Body of pancreas (tissue), 4 donors: ENCODE data around the gene SLC25A2.
"Not testable (repeated sequence)": the region's sequence is repeated elsewhere in the genome, so short reads cannot be mapped to it uniquely, and the experiment has no call there.

Source experiments
- POLR2A ChIP-seq, 3 donors: fragments of 450-650 bp; IDR thresholded peaks; one replicate each; pipeline ENCODE4 v1.6.1; 2016; ENCODE audit warnings: antibody characterized with exemption in 3 of 3, mild to moderate bottlenecking in 2 of 3
- TF ChIP-seq, protein P1 (sequence below), 7 experiments: fragments of 450-650 bp in 4 of 7; fragments of 200-600 bp in 3 of 7; sonication (generic) in 3 of 7; IDR thresholded peaks; one replicate each; pipeline ENCODE4 v1.5.1; 2016 to 2019; ENCODE audit warnings: antibody characterized with exemption in 7 of 7

DNA sequence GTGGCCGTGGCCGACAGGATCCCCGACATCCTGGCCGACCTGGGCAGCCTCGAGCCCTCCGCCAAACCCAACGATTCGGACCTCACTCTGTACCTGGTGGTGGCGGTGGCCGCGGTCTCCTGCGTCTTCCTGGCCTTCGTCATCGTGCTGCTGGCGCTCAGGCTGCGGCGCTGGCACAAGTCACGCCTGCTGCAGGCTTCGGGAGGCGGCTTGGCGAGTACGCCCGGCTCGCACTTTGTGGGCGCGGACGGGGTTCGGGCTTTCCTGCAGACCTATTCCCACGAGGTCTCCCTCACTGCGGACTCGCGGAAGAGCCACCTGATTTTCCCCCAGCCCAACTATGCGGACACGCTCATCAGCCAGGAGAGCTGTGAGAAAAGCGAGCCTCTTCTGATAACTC is 42.2 kb upstream of the SLC25A2 start:
- not testable (repeated sequence) for TF ChIP-seq POLR2A (IDR thresholded peaks at IDR 0.05)
- TF ChIP-seq, protein P1, sequence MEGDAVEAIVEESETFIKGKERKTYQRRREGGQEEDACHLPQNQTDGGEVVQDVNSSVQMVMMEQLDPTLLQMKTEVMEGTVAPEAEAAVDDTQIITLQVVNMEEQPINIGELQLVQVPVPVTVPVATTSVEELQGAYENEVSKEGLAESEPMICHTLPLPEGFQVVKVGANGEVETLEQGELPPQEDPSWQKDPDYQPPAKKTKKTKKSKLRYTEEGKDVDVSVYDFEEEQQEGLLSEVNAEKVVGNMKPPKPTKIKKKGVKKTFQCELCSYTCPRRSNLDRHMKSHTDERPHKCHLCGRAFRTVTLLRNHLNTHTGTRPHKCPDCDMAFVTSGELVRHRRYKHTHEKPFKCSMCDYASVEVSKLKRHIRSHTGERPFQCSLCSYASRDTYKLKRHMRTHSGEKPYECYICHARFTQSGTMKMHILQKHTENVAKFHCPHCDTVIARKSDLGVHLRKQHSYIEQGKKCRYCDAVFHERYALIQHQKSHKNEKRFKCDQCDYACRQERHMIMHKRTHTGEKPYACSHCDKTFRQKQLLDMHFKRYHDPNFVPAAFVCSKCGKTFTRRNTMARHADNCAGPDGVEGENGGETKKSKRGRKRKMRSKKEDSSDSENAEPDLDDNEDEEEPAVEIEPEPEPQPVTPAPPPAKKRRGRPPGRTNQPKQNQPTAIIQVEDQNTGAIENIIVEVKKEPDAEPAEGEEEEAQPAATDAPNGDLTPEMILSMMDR (IDR thresholded peaks at IDR 0.05) = not testable (repeated sequence)
